ENCODE results near the gene ITGB1BP1.
A peak's percentile ranks its signal among the peaks of the same experiment; 100 is the strongest.
"Not testable (repeated sequence)": the region's sequence is repeated elsewhere in the genome, so short reads cannot be mapped to it uniquely, and the experiment has no call there.

The ITGB1BP1 gene

DNA sequence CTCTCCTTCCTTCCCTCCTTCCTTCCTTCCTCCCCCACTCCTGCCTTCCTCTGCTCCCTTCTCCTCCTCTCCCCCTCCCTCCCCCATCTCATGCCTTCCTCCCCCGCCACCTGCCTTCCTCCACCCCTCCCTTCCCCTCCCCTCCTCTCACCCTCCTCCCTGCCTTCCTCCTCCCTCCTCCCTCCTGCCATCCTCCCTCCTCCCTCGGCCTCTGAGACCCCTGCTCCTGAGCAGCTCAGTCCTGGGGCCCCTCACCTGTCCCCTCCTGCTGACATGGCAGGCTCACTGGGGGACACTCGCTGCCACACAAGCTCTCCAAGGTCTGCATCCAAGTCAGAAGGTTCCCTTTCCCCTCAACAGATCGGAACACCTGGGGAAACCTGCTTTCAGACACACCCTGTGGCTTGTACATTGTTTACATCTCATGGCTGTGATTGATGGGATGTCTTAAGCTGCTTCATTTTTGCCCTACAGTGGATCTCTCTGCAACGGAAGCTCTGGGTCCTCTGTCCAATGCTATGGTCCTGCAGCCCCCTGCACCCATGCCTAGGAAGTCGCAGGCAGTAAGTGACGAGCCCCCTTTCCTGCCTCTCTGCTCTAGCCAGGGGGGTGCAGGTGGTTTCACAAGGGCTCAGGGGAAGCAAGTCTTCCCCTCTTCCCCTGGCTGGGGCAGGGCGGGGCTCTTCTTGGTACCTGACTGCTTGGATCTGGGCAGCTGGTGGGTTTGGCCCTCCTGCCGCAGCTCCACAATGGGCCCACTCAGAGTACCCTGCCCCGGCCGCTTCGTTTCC, 22.9 kb downstream of the ITGB1BP1 start:
- no peak for DNase-seq (ENCODE audit: low read depth)

DNA sequence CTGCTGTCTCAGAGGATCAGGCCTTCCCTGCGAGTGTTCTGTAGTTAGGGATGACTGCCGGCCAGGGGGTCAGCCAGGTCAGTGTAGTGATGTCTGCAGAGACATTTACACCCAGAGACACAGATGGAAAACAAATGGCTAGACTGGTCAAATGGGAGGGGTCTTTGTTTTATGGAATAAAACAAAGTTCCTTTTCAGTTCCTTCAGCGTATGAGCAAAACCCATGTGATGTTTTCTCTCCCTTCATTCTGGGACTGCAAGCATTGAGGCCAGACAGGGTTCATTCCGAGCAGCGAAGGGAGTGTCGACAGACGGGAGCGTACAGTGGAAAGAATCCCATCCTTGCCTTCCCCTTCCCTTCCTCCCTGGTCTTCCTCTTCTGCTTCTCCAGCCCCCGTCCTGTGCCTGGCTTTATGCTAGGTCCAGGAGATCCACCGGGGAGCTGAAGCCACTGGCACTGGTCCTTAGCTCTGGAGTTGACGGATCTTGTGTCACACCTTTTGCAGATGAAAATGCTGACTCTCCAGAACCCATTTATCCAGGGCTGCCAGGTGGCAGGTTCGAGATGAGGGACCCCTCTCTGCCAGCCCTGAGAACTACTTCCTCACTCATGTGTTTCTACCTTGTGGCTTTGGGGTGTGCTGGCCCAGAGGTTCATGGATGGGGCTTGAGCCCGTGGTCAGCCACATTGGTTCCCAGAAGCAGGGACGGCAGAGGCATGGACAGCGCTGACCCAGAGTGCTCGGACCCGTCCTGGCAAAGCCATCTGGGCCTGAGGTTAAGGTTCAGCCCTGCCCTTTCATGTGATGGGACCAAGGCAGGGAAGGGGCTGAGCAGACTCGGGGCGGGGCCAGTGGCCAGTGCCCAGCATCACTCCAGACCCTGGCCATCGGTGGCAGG, 24.2 kb downstream of the ITGB1BP1 start:
- DNase-seq (ENCODE audit: low read depth) = no peak

DNA sequence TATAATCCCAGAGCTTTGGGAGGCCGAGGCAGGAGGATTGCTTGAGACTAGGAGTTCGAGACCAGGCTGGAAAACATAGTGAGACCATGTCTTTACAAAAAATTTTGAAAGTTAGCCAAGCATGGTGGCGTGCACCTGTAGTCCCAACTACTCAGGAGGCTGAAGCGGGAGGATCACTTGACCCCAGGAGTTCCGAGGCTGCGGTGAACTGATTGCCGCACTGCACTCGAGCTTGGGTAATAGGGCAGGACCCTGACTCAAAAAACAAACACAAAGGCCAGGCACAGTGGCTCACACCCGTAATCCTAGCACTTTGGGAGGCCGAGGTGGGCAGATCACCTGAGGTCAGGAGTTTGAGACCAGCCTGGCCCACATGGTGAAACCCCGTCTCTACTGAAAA, 25.1 kb downstream of the ITGB1BP1 start:
- DNase-seq (ENCODE audit: low read depth) = not testable (repeated sequence)

DNA sequence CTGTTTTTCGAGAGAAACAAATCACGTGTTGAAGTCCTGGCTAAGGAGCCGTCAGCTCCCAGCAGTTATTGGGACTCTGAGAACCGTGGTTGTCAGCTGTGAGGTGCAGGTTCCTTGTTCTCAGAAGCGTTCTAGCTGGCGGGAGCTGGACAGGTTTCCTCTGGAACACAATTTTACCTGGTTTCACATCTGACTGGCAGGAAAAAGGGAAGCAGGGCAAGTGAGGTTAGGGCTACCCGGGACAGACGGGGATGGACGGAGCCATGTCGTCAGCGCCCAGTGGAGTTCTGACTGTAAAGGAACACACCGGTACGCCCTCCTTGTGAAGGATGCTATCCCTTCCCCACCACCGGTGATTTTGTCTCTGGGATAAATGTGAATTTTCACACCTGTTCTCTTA, 26.1 kb downstream of the ITGB1BP1 start:
- no peak for DNase-seq (ENCODE audit: low read depth)

DNA sequence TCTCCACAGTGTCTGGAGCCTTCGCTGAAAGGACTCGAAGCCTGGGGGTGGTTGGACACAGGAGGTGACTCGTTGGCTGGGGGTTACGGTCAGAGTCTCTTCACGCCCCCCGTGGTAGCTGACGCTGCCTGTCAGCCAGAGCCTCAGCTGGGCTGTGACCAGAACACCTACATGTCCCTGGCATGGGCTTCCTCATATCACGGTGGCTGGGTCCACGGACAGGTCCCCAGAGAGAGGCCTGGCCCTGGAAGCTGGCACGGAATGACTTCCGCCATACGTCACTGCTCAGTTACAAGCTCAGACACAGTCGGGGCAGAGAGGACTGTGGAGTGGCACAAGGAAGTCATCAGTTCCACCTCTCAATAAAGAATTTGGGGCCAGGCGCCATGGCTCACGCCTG, 28.5 kb downstream of the ITGB1BP1 start:
- DNase-seq (ENCODE audit: low read depth) = no peak

DNA sequence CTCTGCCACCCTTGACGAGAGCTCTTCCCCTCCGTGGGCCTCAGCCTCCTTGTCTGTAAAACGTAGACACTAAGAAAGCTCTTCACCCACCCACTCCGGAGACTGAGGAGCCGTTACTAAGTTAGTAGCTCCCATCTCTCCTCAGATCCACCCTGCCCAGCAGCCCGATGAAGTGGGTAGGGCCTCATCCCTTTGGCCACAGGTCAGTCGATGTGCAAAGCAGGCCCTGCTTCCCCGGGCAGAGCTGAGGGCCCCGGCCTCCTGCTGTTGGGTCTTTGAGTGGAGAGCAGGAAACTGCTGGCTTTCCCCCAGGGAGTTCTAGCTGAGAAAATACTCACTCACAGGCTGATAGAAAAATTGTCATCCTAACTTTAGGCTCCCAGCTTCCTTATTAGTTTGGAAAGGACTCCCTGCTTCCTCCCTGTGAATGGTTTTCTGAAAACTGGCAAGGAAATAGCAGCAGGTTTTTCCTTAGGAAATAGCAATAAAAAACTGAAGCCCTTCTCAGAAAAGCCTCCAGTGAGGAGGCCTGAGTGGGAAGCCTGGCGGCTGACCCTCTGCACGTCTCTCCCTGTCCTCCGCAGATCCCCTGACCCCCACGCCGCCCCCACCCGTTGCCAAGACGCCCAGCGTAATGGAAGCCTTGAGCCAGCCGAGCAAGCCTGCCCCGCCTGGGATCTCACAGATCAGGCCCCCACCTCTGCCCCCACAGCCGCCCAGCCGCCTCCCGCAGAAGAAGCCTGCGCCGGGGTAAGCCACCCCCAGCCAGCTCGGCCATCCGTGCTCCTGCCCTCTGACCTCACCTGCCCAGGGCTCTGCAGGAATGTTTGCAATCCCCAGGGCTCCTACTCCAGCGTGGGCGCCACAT, 30.2 kb downstream of the ITGB1BP1 start:
- DNase-seq (ENCODE audit: low read depth) = no peak

DNA sequence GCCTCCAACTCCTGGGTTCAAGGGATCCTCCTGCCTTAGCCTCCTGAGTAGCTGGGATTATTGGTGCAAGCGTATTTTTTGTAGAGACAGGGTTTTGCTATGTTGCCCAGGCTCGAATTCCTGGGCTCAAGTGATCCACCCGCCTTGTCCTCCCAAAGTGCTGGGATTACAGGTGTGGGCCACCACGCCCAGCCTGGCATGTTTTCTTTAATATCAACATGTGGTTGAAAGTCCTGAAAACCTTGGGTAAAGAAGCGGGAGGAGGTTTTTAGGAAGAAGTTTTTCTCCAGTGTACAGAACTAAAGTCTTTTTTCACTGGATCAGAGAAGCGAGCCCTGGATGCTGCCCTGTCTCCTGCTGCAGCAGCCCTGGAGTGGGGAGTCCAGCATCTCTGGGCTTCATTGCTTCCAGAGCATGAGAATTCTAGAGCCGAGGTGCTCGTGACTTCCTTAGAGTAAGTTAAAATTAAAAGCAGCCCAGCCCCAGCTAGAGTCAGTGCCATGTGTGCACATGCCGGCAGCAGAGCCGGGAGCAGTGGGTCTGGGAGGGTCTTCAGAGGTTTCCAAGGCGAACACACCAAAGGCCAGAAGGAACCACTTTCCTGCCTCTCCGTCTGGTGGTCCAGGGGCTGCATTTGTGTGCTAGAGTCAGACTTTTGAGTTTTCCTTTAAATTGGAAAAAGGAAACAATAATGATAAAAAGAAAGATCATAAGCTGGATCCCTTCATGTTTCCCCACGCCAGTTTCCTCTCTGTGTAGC, 31.2 kb downstream of the ITGB1BP1 start:
- no peak for DNase-seq (ENCODE audit: low read depth)

DNA sequence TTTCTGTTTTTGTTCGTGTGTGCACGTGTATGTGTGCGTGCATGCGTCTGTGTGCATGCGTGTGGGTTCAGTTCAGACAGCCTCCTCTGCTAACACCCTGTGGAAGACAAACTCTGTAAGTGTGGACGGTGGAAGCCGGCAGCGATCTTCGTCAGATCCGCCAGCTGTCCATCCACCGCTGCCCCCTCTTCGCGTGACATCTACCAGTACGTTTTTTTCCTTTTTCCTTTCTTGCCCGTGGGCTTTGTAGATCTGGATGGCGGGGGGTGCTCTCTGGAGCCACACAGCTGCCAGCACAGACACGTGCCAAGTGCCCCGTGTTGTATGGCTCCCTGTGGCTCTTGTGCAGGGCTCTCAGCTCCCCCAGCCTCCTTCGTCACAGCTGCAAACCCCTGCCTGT, 32.3 kb downstream of the ITGB1BP1 start:
- no peak for DNase-seq (ENCODE audit: low read depth)

DNA sequence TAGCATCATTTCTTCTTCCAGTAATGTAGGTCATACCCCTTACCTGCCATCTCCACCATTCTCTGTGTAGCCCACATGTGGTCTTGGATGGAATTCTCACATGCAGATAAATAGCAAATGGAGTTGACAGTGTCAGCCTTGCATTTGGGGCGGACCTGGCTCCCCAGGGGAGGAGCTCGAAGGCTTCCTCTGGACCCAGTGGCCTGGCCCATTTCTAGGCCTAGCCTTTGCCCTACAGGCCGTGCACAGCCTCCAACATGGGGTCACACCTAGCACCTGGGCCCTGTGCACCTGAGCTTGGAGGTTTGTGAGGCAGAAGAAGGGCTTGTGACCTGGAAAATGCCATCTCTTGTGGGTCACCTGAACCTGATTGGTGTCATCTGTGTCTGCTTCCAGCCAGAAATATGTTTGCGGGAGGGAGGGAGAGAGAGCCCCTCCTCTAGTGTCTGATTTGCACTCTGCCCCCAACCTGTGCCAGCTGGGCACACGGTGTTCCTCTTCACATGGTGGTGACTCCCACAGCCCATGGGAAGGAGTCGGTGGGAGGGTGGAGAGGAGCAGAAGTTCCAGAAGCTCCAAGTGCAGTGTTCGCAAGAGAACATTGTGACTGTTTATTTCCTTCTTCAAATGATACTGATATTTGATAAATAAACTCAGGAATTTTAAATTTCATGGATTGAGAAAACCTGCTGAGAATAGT, 33.0 kb downstream of the ITGB1BP1 start:
- DNase-seq (ENCODE audit: low read depth) = no peak

DNA sequence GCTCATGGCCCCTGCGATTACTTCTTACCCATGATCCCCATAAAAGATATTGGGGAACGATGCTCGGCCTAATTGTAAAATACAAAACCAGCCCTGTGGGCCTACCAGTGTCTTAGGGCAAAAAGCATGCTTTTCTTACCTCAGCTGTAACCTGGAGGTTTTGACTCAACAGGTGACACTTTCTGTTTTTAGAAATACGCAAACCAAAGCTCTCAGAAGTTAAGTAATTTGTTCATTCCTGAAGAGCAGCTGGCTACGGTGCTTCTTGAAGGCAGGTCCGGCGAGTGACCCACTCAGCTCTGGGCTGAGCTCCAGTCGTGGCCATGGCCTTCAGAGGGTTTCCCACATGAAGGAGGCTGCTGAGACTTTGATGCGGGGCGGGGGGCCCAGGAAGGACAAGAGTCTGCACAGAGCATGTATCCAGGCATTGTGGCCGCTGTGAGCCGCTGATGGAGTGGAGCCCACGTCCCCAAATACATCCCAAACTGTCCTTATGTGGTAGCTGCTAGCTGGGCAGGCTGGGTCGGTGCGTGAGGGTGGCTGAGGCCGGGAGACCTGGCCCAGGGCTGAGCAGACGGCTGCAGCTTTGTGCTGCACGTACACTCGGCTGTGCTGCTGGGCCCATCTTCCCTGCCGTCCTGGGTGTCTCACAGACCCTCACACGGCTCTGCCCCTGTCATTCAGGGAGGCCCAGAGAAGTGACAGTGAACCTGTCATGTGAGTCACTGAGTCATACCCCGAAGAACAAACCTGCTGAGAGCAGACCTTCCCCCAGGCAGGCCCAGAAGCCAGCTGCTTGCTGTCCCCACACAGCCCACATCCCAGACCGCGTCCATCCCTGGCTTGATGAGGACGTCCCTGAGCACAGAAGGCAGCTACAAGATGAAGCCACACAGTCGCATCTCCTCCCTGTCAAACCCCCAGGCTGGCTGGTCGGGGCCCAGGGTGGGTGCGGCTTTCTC, 34.1 kb downstream of the ITGB1BP1 start:
- no peak for DNase-seq (ENCODE audit: low read depth)

DNA sequence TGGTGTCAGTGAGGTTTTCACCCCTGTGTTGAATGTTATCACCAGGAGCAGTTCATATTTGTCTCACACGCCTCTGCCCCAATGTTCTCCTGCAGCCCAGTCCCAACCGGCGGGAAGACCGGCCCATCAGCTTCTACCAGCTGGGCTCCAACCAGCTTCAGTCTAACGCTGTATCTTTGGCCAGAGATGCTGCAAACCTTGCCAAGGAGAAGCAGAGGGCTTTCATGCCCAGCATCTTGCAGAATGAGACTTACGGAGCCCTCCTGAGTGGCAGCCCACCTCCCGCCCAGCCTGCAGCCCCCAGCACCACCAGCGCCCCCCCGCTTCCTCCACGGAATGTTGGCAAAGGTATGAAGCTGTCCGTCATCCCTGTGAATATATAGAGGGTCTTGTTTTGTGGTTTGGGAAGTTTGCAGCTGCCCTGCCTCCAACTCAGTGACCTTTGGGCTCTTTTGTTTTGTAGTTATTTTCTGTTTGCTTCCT, 35.1 kb downstream of the ITGB1BP1 start:
- no peak for DNase-seq (ENCODE audit: low read depth)

DNA sequence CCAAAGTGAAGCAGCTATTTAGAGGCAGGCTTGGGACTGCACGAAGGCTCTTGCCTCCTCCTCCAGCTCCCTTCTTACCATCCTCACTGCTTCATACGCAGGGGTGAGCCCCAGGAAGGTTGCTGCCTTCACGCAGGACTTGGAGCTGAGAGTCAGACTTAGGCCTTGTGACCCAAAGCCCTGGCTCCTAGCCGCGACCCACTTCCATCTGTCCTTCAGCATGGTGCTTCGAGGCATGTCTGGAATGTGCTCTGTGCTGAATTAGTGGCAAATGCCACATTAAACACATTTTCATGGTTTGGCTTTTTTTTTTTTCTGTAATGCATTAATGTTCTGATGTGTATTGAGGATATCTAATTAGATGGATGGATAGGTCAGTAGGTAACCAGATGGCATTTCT, 37.5 kb downstream of the ITGB1BP1 start:
- DNase-seq (ENCODE audit: low read depth) = no peak

DNA sequence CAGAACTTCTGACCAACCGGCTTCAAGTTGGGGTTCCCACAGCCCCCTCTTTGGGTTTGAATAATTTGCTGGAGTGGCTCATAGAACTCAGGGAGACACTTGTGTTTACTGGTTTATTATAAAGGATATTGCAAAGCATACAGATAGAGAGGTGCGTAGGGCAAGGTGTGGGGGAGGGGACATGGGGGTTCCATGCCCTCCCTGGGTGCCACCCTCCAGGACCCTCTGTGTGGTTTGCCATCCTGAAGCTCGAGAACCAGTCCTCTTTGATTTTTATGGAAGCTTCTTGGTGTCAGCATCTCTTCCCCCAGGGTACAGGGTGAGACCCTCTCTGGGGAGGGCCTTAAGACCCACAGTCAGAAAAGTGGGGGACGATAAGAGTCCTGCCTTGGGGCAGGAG, 38.8 kb downstream of the ITGB1BP1 start:
- DNase-seq (ENCODE audit: low read depth) = no peak

DNA sequence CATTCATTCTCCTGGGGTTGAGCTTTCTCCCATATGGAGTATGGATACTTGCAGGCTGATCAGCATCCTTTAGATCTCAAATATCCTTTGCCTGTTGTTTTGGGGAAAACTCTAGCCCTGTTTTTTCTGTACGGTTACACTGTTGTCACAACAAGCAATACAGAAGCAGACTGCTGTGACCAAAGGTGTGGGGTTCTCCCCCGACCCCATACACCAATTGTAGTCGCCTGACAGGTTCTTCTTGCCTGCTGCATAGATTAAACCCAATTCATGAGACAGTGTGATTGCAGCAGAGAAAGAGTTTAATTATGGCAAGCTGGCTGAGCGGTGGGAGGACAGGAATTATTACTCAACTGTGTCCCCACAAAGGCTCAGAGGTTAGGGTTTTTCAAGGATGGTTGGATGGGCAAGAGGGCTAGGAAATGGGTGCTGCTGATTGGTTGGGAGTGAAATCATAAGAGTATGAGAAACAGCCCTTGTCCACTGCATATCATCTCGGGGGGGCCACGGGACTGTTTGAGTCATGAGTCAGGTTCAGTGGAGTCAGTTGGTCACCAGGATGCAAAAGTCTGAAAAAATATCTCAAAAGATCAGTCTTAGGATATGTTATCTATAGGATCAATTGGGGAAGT, 40.6 kb downstream of the ITGB1BP1 start:
- DNase-seq (ENCODE audit: low read depth) = no peak

DNA sequence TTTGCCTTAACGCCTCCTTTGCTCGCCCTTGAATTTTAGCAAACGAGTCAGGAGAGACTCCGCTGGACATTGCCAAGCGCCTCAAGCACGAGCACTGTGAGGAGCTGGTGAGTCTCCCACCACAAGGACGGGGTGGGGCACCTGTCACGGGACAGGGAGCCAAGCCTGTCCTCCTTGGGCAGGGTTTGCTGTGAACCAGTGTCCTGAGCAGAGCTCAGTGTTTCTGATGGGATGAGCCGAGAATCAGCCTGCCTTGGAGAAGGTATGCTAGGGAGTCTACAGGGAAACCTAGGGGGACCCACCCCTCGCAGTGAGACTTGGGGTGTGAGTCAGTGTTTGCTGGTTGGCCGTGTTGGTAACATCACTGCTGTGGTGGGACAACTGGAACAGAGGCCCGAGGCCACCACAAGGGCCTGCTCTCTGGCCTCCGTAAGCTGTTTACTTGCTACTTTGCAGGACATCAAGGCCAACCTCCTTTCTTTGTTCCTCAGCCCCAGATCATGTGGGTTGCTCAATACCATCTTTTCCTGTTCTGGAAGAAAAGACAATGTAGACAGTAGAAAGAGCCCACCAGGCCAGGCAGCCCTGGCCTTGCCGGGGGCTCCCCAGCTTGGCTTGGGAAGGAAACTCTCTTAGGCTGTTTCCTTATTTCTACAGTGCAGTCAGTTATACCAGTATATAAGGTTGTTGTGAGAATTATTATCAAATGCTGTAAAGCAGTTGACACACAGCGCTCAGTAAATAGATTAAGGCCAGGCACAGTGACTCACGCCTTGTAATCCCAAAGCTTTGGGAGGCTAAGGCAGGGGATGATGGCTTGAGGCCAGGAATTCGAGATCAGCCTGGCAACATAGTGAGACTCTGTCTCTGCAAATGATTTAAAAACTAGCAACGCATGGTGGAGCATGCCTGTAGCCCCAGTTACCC, 42.4 kb downstream of the ITGB1BP1 start:
- DNase-seq (ENCODE audit: low read depth) = peak; percentile 88

DNA sequence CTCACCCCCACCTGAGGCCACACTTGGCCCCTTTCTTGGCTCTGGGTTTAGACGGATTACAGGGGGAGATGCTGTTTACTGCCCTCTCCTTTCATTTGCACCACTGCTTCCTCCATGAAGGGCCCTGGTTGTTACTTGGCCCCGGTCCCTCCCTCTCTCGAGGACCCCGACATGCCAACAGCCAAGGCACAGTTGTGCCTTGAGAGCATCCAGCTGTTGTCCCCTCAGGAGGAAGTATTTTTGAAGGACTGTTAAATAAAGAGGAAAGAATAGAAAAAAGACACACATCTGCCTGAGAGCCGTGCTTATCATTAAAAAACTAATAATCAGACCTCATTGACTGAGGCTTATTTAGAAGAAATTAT, 44.0 kb downstream of the ITGB1BP1 start:
- no peak for DNase-seq (ENCODE audit: low read depth)

DNA sequence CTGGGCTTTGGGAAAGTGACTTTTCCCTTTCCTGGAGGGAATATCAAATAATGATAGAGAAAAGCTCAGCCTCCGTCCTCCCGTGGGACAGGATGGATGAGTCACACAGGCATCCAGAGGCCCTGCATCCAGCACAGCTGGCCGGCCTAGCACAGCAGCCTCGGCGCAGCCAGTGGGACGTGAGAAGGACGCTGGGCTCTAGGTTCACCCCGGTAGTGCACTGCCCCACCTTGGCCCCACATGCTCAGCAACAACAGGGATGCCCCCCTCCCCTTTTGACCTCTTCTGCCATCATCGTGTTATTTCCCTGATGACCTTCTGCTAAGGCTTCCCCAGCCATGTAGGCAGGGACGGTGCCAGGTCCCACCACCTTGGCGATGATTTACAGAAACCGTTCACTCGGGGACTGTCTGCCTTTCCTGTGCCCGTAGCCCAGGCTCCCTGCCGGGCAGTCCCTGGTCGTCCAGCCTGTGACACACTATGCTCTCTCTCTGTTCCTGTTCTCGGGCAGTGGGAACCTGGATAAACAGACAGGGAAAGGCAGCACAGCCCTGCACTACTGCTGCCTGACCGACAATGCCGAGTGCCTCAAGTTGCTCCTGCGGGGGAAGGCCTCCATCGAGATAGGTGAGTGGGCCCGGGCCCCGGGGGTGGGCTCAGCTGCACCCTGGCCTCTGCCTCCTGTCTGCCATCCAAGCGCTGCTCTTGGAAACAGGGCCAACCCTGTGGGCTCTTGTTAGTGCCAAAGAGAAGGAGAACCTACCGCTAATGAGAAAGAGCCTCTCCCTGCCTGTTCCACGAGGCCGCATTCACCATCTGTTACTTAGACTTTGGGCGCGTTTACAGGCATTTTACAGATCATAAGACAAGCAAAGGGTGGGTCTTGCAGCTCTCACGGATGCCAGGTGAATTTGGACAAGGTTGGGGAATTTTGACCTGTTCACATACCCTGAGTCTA, 44.6 kb downstream of the ITGB1BP1 start:
- DNase-seq (ENCODE audit: low read depth) = peak; percentile 55
